ENCODE measurements around the gene UBASH3B.
A peak's percentile ranks its signal among the peaks of the same experiment; 100 is the strongest.

The UBASH3B gene

GRCh38 chr11:122671400-122671891 lies 15.9 kb downstream of the UBASH3B start:
- no peak for DNase-seq
- intact Hi-C loops (cut with DNase I): no loop called here

GRCh38 chr11:122672892-122673291 lies 17.4 kb downstream of the UBASH3B start:
- intact Hi-C loops (cut with DNase I): no loop called here
- no peak for DNase-seq

GRCh38 chr11:122673701-122674100 lies 18.2 kb downstream of the UBASH3B start:
- no peak for DNase-seq
- intact Hi-C loops (cut with DNase I): no loop called here

- intact Hi-C loops (cut with DNase I): no loop called here
- no peak for DNase-seq
Observed at GRCh38 chr11:122676638-122677037, 21.1 kb downstream of the UBASH3B start.

- intact Hi-C loops (cut with DNase I): no loop called here
- DNase-seq: no peak
Observed at GRCh38 chr11:122677256-122677655, 21.7 kb downstream of the UBASH3B start.

- no peak for DNase-seq
- intact Hi-C loops (cut with DNase I): no loop called here
Observed at GRCh38 chr11:122678406-122678805, 22.9 kb downstream of the UBASH3B start.

- DNase-seq: no peak
- intact Hi-C loops (cut with DNase I): no loop called here
Observed at GRCh38 chr11:122679466-122679865, 23.9 kb downstream of the UBASH3B start.

- intact Hi-C loops (cut with DNase I): no loop called here
- DNase-seq: no peak
Observed at GRCh38 chr11:122681070-122681469, 25.5 kb downstream of the UBASH3B start.

- peak in 6 of 10 donors; percentile 25 to 92 (median 64) for DNase-seq
- intact Hi-C loops (cut with DNase I): no loop called here
Observed at GRCh38 chr11:122681735-122682134, 26.2 kb downstream of the UBASH3B start.

- intact Hi-C loops (cut with DNase I): no loop called here
Observed at GRCh38 chr11:122682464-122682863, 26.9 kb downstream of the UBASH3B start.

GRCh38 chr11:122685041-122685440 lies 29.5 kb downstream of the UBASH3B start:
- intact Hi-C loops (cut with DNase I): no loop called here
- no peak for DNase-seq

More at GRCh38 chr11:122682464-122682863, 26.9 kb downstream of the UBASH3B start:
- DNase-seq: no peak

- DNase-seq: no peak
- intact Hi-C loops (cut with DNase I): no loop called here
Observed at GRCh38 chr11:122686111-122686510, 30.6 kb downstream of the UBASH3B start.

GRCh38 chr11:122690384-122690783 lies 34.9 kb downstream of the UBASH3B start:
- no peak for DNase-seq

GRCh38 chr11:122690801-122691548 lies 35.5 kb downstream of the UBASH3B start:
- no peak for DNase-seq
- intact Hi-C loops (cut with DNase I): no loop called here

More at GRCh38 chr11:122690384-122690783, 34.9 kb downstream of the UBASH3B start:
- intact Hi-C loops (cut with DNase I): no loop called here

- intact Hi-C loops (cut with DNase I): no loop called here
- DNase-seq: peak in 1 of 10 donors; percentile 70
Observed at GRCh38 chr11:122691549-122692150, 36.1 kb downstream of the UBASH3B start.

GRCh38 chr11:122692444-122692843 lies 36.9 kb downstream of the UBASH3B start:
- intact Hi-C loops (cut with DNase I): no loop called here
- DNase-seq: no peak

- intact Hi-C loops (cut with DNase I): no loop called here
- peak in 1 of 10 donors; percentile 82 for DNase-seq
Observed at GRCh38 chr11:122695076-122695615, 39.6 kb downstream of the UBASH3B start.

GRCh38 chr11:122696662-122697061 lies 41.1 kb downstream of the UBASH3B start:
- intact Hi-C loops (cut with DNase I): no loop called here
- DNase-seq: no peak

- intact Hi-C loops (cut with DNase I): no loop called here
- no peak for DNase-seq
Observed at GRCh38 chr11:122697636-122698167, 42.2 kb downstream of the UBASH3B start.

GRCh38 chr11:122698392-122698791 lies 42.9 kb downstream of the UBASH3B start:
- intact Hi-C loops (cut with DNase I): no loop called here
- no peak for DNase-seq

- intact Hi-C loops (cut with DNase I): no loop called here
- DNase-seq: no peak
Observed at GRCh38 chr11:122700666-122701065, 45.1 kb downstream of the UBASH3B start.
